Measurements from ENCODE around the gene SDC1.

The SDC1 gene

DNA sequence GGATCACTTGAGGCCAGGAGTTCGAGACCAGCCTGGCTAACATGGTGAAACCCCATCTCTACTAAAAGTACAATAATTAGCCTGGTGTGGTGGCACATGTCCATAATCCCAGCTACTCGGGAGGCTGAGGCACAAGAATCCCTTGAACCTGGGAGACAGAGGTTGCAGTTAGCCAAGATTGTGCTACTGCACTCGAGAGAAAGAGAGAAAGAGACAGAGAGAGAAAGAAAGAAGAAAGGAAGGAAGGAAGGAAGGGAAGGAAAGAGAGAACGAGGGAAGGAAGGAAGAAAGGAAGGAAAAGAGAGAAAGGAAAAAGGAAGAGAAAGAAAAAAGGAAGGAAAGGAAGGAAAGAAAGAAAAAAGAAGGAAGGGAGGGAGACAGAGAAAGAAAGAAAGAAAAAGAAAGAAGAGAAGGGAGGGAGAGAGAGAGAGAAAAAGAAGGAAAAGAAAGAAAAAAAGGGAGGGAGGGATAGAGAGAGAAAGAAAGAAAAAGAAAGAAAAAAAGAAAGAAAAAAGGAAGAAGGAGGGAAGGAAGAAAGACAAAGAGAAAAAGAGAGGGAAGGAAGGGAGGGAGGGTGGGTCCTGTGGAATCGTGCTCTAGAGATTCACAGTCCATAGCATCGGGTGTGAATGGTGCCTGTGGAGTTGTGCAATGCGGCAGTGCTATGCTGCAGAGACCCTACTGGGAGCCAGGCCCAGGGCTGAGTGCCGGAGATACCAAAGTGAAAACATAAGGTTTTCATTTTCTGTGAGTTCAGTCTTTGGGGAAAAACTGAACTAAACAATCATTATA, 4.6 kb upstream of the SDC1 start:
- in situ Hi-C loops (cut with MboI; ENCODE audit: low sequenced_read_pairs): no loop called here

DNA sequence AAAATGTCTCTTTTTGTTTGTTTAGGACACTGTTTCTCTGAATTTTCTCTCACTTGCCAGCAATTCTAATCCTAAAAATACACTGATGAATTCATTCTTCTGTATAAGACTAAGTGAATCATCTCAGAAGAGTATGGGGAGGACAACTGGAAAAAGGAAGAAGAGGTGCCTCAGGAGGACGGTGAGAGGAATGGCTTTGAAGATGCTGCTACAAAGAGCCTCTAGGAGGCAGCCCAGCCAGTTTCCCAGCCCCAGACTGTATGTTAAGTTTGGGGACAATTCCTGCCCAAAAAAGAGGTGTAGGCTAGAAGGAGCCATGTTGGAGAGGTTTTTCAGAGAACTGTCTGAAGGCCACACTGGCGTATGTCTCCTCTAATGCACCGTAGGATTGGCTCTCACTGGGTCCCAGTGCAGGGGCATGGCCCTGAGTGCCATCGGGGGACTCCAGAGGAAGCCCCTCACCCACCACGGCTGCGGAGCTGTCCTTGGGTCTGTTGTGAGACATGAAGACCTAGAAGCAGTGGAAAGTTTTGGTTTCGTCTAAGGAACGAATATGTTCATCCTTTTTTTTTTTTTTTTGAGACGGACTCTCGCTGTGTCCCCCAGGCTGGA, 3.1 kb upstream of the SDC1 start:
- in situ Hi-C loops (cut with MboI; ENCODE audit: low sequenced_read_pairs): no loop called here

DNA sequence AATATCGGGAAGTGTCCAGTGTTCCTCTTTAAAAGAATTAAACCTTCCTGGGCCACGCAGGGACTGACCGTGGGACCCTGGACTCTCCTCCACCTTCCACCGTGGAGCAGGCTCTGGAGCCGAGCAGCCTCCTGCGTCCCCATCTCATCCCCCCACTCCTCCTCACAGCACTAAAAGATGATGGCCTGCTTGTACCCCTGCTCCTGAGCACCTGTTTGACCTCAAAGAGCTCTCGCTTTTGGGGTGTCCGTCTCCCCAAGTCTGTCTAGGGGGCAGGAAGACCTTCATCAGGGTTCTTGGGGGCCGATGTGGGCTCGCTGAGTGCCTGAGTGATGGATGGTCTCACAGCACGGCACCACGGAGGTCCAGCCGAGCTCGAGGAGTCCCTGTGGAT, 1.2 kb upstream of the SDC1 start:
- in situ Hi-C loops (cut with MboI; ENCODE audit: low sequenced_read_pairs): no loop called here

DNA sequence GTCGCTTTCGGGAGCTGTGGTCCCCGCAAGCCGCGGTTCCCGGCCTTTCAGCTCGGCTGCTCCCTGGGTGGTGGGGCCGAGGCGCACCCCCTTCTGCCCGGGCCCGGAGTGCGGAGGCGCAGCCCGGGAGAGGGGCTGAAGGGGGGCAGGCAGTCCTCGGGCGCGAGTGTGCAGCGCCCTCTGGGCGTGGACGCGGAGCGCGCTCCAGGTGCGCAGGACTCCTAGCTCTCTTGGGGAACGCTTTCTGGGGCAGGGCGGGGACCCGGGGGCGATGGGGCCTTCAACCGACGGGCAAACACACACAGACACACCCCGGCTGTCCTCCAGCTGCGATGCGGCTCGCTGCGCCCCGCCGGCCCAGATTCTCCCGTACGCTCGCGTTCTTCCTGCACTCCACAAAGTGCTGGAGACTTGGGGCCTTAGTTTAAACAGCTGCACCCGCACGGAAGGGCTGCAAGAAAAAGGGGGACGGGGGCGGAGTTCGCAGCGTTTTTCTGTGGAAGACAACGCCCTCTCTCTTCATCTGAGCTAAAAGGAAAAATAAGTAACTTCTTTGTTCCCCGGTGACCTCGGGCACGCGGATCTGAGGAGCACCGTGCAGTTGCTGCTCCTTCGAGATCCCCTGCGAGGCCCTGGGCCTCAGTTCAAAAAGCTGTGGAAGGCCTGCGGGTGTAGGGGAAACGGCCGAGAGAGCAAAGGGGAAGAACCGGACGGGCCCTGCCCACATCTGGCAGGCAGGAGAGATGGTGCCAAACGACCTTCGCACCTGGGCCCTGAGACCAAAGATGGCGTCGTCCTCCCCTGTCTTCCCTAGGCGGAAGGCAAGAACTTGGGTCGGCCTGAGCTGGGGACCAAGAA, 593 bp upstream of the SDC1 start:
- in situ Hi-C loops (cut with MboI; ENCODE audit: low sequenced_read_pairs): no loop called here

DNA sequence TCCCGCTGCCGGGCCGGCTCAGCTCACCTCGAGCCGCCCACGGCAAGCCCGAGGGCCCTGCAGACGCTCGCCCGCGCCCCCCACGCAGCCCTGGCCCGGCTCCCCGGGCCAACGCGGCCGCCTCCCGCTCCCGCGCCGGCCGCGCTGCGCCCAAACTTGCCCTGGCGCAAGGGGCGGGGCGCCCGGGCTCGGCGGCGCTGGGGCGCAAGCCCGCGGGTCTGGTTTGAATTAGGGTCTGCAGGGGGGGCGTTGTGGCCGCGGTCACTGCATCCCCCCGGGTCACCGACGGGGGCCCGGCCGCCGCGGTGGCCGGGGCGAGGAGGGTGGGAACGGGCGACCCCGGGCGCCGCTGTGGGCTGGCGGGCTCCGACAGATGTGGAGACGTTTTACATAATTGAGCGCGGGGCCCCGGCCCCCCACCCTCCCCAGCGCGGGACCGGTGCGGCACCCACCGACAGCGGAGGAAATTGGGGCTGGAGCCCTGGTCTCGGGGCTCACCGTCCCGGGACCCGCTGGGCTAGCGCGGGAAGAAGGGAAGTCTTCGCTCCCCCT, 690 bp downstream of the SDC1 start:
- in situ Hi-C loops (cut with MboI; ENCODE audit: low sequenced_read_pairs): no loop called here

DNA sequence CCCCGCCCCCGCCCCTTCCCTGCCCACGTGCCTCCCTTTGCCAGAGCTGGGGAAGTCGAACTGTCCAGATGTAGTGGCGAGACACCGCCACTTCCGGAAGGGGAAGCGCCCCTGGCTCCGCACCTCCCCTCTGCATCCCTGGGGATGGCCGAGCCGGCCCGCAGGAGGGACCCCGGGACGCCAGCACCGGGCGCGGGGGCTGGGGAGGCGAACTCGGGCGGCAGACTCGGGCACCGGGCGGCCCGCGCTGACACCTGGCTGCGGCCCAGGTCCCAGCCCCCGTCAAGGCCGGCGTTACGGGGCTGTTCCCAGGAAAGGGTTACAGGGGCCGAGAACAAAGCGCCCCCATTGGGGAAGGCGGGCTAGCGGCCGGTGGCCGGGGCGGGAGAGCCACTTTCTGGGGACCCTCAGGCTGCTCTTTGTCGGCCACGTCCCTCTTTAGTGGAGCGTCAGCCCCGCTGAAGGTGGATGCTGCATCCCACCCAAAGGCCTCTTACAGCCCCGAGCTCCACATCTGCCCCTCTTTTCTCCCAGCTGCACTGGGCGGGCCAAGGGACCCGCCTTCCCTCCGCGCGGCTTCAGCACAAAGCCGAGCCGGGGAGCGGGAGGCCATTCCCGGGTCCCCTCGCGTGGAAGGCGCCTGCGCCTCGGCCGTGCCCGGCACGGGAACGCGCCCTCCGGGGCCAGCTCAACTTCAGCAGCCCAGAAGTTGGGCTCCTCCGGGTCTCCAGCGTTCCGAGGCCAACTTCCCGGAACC, 1.3 kb downstream of the SDC1 start:
- in situ Hi-C loops (cut with MboI; ENCODE audit: low sequenced_read_pairs): no loop called here

DNA sequence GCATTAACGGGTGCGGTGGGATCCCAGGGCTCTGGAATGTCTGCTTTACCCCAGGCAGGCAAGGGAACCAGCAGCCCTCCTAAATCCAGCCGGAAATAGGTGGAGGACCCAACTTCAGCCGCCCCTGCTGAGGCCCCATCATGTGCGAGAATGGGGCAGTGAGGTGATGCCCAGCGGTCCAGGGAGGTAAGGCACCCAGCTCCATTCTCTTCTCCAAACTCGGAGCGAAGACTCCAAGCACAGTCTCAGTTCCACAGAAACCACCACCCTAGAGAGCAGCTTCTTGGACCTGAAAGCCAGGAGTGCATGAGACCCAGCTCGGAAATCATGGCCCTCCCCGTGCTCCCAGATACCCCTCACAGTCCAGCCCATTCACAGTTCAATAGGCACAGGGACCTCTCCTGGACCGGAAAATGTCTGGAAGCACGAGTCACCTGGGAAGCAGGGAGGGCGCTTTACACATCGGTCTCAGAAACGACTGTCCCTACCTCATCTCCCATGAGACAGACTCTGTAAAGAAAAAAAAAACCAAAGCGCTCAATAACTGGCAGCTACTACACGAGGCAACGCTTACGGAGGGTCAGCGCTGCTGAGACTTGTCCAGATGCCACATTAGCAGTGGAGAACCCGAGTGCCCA, 2.0 kb downstream of the SDC1 start:
- in situ Hi-C loops (cut with MboI; ENCODE audit: low sequenced_read_pairs): no loop called here

DNA sequence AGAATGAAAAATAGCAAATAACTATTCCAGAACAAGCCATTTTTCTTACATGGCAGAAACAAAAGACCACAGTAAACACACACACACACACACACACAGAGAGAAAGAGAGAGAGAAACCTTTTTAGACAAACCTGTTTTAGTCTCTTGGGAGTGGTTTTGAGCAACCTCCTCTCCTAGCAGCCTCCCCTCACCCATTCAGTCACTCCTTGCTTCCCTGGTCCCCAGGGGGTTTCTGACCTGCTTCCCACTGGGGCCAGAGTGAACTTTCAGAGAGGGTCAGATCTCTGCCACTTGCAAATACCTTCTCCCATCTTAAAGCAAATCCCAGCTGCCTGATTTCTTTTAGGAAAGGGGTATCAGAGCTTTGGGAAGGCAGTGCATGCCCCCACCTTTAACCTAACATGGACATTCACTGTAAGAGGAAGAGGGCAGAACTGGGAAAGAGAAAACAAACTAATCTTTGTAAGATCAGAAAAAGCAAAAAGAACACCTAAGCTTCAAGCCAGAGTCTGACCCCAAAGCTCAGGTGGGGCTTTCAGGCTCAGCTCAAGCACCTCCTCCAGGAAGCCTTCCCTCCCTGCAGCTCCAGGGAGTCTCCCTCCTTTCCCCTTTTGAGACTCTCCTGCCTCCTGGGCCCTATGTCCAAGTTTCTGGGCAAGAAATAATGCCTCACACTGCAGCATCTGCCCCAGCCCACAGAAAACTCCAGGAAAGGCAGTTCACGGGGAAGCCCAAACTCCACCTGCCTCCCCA, 2.7 kb downstream of the SDC1 start:
- in situ Hi-C loops (cut with MboI; ENCODE audit: low sequenced_read_pairs): no loop called here

DNA sequence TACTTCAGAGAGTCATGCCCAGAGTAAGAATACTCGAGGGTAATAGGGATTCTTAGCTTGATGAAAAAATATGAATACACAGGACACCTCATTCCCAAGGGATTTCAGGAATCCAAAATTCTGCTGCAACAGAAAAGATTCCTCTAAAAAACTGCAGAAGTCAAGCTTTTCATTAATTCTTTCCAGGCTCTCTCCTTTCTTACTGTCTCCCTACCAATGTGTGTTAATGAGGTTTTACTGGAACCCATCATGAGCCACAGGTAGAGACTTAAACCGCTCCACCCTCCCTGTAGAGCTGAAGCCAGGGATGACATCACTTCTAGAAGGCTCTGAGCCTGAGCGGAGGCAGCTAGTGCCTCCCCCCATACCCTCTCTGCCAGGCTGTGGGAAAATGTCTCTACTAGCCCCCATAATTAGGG, 3.4 kb downstream of the SDC1 start:
- in situ Hi-C loops (cut with MboI; ENCODE audit: low sequenced_read_pairs): no loop called here

DNA sequence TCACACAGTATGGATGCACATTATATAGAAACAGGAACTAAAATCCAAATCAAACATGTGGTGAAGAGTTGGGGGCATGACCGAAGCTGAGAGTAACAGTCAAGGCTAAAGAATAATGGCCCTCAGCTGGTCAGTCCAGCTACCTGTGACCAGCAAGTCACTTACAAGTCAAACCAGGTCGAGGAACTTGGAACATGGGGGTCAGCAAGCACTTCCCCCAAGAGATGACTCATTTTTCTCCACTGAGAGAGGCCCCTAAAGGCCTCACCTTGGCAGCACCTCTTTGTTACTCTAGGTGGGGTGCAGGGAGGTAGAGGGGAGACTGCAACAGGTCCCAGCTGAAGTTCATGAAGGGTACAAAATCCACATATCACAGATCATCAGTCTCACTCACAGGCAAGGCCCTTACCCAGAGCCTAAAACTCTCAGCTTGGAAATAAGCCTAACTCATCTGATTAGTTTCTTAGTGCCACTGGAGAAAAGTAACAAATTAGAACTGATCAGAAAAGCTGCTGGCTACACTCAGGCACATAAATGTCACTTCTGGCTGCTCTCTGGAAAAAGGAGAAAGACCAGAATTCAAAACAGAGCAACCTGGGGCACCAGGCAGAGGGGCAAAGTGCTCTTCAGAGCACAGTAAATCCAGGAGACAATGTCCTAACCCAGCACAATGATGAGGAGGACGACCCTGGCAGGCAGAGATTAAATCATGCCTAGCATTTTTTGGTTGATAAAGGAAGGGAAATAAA, 4.0 kb downstream of the SDC1 start:
- in situ Hi-C loops (cut with MboI; ENCODE audit: low sequenced_read_pairs): no loop called here

DNA sequence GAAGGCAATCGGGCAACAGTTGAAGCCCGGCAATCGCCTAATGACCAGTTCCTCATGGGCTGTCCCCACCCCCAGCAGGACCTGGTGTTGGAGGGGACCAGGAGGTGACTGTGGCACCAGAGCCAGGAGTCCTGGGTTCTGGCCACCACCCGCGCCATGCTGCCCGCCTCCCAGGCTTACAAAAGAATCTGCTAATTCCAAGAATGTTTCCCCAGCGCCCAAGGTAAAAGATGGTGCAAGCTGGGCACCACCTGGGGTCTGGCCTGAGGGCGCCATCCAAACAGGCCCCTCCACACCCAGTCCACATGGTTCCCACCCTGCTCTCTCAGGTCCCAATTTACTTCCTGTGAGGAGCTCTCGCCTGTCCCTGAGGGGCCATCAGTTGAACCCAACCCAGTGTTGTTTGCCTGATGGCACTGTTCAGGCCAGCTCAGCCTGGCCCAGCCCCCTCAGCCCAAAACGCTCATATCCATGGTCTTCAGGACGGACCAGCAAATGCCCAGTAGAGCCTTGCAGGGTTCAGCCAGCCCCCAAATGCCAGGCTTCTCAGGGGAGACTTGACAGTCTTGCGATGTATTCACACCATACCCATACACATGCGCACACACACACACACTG, 5.1 kb downstream of the SDC1 start:
- in situ Hi-C loops (cut with MboI; ENCODE audit: low sequenced_read_pairs): no loop called here

DNA sequence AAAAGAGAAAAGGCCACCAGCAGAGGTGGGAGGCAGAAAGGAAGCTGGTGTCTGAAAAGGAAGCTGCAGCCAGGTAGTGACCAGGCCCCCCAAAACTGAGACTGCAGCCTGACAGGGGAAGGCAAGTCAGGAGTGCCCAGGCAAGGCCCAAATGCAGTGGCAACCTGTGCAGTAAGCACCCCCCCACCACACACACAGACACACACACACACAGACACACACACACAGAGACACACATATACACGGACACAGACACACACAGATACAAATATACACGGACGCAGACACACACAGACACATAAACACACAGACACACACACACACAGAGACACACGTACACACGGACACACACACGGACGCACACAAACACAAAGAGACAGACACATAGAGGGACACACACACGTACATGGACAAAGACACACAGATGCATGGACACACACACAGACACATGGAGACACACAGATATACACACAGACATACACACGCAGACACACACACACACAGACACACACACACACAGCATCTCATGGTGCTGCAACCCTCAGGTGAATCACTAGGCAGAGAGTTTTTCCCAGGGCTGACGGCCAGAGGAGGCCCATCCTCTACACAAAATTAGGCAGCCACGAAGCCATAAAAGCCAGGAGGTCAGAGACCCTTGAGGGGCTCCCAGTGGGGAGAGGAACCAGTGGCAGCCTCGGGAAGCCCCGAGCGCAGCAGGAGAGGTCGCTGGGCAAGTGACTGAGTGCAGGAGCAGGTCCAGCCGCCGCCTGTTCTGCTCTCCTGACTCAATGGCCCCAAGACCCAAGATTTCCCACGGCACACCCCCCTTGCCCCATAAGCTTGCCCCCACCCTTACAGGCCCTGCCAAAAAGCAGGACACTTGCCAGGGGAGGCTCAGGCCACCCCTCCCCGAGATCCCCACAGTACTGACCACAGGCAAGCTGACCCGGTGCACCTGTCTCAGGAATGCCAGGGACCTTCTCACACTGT, 6.3 kb downstream of the SDC1 start:
- in situ Hi-C loops (cut with MboI; ENCODE audit: low sequenced_read_pairs): no loop called here

DNA sequence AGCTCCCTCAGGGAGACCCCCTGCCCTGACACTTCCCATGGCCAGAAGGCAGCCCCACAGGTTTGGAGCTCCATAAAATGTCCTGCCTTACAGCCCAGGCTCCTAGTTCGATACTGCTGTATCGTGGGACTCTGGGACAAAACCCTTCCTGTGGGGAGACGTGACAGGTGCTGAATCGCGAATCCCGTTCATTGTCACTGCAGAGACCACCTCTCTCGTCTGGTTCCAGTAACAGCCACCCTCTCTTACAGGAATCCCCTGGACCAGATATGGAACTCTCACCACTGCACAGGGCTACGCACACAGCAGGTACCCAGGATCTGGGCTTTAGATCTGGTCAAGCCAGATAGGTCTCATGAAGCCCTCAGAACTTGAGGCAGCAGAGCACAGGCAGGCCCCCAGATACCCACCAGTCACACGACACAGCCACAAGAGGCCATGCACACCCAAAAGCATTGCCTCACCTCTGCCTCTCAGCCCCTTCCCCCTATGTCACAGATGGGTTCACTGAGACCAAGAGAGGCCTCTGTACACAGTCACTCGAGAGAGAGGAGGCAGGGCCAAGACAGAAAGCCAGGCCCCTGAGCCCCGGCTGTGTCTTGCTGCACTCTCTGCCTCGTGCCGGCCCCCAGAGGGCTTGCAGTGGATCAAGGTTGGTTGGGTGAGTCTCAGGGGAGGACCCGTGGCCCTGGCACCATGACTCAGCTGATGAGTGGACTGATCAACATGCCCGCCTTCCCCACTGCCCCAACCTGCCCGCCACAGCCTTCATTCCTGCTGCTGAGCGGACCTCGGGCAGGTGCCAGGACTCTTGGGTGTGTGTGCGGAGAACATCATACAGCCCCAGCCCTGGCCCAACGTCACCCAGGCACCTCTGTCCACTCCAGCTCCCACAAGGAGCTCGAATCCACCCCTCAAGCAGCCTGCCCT, 7.6 kb downstream of the SDC1 start:
- in situ Hi-C loops (cut with MboI; ENCODE audit: low sequenced_read_pairs): no loop called here

DNA sequence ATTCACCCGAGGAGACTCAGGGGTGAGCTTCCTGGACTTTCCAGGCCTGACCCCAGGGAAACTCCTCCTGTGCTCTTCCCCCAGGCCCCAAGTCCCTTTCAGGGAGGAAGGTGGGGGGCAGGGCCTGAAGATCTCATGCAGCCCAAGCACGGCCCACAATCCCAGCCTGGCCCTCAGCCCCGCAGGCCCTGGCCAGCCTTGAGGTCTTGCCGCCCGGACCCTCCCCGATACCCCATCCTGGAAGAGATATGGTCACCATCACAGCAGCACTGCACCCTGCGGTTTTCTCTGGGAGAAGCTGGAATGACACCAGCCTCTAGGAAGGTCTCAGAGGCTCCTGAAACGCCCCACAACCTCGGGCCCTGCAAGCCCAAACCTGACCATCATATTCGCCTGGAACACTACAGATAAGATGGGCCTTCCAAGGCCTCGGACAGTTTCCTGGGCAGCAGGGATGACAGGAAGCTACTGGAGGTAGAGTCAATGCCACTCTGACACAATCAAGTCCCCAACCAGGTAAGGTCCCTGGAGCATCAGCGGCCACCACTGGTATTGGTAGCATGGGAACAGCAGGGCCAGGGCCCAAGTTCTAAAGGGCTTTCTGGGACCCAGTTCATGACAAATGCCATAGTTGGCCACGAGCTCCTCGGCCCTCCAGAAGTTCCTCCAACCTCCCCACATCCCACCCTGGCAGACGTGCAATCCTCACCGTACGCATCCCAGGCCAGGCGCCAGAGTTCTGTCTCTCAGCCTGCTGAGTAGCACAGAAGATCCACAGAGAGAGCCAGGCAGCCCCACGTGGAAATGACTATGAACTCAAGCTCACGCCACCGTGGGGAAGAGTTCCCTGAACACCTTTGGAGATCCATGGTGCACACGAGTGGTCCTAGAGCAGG, 8.6 kb downstream of the SDC1 start:
- in situ Hi-C loops (cut with MboI; ENCODE audit: low sequenced_read_pairs): no loop called here

Measured in HL-60/S4 treated with phorbol 12-myristate 13-acetate at 8.2 ng/mL for 4 days and 3 days (cell line).